SU-DHL-6 (cell line): ENCODE results near the gene TLR1.

Experiments used
- H2AFZ ChIP-seq: fragments of 200-600 bp; sonication (generic); 2 replicates; pipeline ENCODE4 v1.6.1; 2014; ENCODE audit warnings: low read depth, mild to moderate bottlenecking, moderate library complexity, mixed read lengths, antibody characterized with exemption, low read length; ENCODE audit not compliant: severe bottlenecking
- H3F3A ChIP-seq: fragments of 200-600 bp; shearing (Covaris generic); 2 replicates; pipeline ENCODE4 v1.6.0; 2016; ENCODE audit warnings: antibody characterized with exemption, mild to moderate bottlenecking; ENCODE audit not compliant: insufficient read depth
- H3K27ac ChIP-seq: fragments of 200-600 bp; sonication (generic); 2 replicates; pipeline ENCODE4 v1.5.1; 2016; ENCODE audit warnings: low read depth, mild to moderate bottlenecking, low read length, moderate library complexity, mixed read lengths
- H3K27me3 ChIP-seq: fragments of 200-600 bp; sonication (generic), shearing (Covaris generic); 2 replicates; pipeline ENCODE4 v1.6.0; 2014; ENCODE audit warnings: mild to moderate bottlenecking, low read length
- H3K36me3 ChIP-seq: fragments of 200-600 bp; sonication (generic); 2 replicates; pipeline ENCODE4 v1.6.1; 2014; ENCODE audit warnings: mild to moderate bottlenecking, low read length, mixed read lengths
- H3K4me2 ChIP-seq: fragments of 300-600, 200-600 bp; shearing (Covaris generic), sonication (generic); 2 replicates; pipeline ENCODE4 v1.6.0; 2014; ENCODE audit warnings: low read length, low read depth, mild to moderate bottlenecking; ENCODE audit not compliant: poor library complexity, severe bottlenecking
- H3K4me3 ChIP-seq: fragments of 200-600 bp; sonication (generic); 2 replicates; pipeline ENCODE4 v1.5.1; 2014; ENCODE audit warnings: antibody characterized with exemption, low read length, mild to moderate bottlenecking, mixed read lengths; ENCODE audit not compliant: insufficient read depth, poor library complexity, severe bottlenecking
- H3K79me2 ChIP-seq: fragments of 200-600 bp; sonication (generic); 2 replicates; pipeline ENCODE4 v1.6.1; 2014; ENCODE audit warnings: mild to moderate bottlenecking, low read length, moderate library complexity; ENCODE audit not compliant: insufficient read depth
- H3K9ac ChIP-seq: fragments of 200-600 bp; sonication (generic); 2 replicates; pipeline ENCODE4 v1.7.0; 2014; ENCODE audit warnings: mild to moderate bottlenecking, low read length
- H3K9me2 ChIP-seq: fragments of 200-600 bp; sonication (generic); replicated peaks from 2 replicates; pipeline ENCODE4 v1.6.1; 2014; ENCODE audit warnings: low read length; ENCODE audit not compliant: insufficient read depth
- H3K9me3 ChIP-seq: fragments of 200-600 bp; sonication (generic); 2 replicates; pipeline ENCODE4 v1.6.1; 2014; ENCODE audit warnings: low read length, mixed read lengths; ENCODE audit not compliant: insufficient read depth
- H4K20me1 ChIP-seq: fragments of 200-600 bp; sonication (generic); 2 replicates; pipeline ENCODE4 v1.6.1; 2014; ENCODE audit warnings: low read depth, mild to moderate bottlenecking, antibody characterized with exemption, low read length, moderate library complexity, mixed read lengths
- EZH2phosphoT487 ChIP-seq: fragments of 200-600 bp; sonication (generic), shearing (Covaris generic); conservative IDR thresholded peaks from 2 replicates; pipeline ENCODE4 v1.6.1; 2018; ENCODE audit warnings: mild to moderate bottlenecking, antibody characterized with exemption, low read length, moderate library complexity, mixed read lengths
- TF ChIP-seq, protein P1 (sequence below): fragments of 200-600 bp; sonication (generic); IDR thresholded peaks from one replicate; pipeline ENCODE4 v1.5.1; 2017; ENCODE audit warnings: antibody characterized with exemption, mild to moderate bottlenecking, low read length, moderate library complexity; ENCODE audit not compliant: insufficient read depth, poor library complexity, severe bottlenecking

TLR1 gene

GRCh38 chr4:38782452-38783108 is 22.0 kb downstream of the TLR1 start, which contains the start of gene TLR10:
TSS of gene TLR10 (minus strand) at chr4:38782990. CDS start at chr4:38775590, 7,400 bp downstream.
- Histone ChIP-seq H3K4me2 (peak within 1 kb of the TSS; percentile 99), H3K9me3 (peaks cover 5% of the 10 kb centered on the region; the same call in 1 of the 2 replicates), H3K36me3 (peaks cover 27% of the 10 kb centered on the region), H3K9ac (peak within 1 kb of the TSS; percentile 80), H3K9me2 (no peaks in the 10 kb centered on the region), H4K20me1 (no peaks in the 10 kb centered on the region), H2AFZ (peak within 1 kb of the TSS; percentile 27), H3K4me3 (peak within 1 kb of the TSS; percentile 90), H3F3A (peaks cover 42% of the 10 kb centered on the region), H3K27me3 (no peaks in the 10 kb centered on the region), H3K79me2 (peaks cover 50% of the 10 kb centered on the region), H3K27ac (peak within 1 kb of the TSS; percentile 100)
- TF ChIP-seq, protein P1, sequence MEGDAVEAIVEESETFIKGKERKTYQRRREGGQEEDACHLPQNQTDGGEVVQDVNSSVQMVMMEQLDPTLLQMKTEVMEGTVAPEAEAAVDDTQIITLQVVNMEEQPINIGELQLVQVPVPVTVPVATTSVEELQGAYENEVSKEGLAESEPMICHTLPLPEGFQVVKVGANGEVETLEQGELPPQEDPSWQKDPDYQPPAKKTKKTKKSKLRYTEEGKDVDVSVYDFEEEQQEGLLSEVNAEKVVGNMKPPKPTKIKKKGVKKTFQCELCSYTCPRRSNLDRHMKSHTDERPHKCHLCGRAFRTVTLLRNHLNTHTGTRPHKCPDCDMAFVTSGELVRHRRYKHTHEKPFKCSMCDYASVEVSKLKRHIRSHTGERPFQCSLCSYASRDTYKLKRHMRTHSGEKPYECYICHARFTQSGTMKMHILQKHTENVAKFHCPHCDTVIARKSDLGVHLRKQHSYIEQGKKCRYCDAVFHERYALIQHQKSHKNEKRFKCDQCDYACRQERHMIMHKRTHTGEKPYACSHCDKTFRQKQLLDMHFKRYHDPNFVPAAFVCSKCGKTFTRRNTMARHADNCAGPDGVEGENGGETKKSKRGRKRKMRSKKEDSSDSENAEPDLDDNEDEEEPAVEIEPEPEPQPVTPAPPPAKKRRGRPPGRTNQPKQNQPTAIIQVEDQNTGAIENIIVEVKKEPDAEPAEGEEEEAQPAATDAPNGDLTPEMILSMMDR, result peak; percentile 54
- TF ChIP-seq EZH2phosphoT487, result no peak

DNA sequence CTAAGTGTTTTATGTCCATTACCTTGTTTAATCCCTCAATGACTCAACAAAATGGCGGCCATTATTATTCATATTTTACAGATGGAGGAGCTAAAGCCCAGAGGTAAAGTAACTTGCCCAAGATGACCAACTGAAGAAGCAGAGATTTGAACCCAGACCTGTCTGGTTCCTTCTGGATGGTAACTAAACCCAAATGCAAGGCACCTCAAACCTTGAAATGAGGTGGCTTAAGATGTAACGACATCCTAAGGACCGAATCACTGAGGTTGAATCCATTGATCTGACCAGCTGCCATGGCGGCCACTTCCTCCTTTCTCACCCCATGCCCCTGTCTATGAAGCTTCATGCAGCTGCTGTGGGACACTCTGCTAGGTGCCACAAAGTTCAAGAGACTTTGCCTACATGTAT is 22.7 kb downstream of the TLR1 start:
- H2AFZ ChIP-seq, result no peak overlapping the region
- H3F3A ChIP-seq, result peaks cover 41% of the 10 kb centered on the region
- TF ChIP-seq, protein P1, result no peak
- no peak for TF ChIP-seq EZH2phosphoT487
- H3K27ac ChIP-seq, result peak overlapping the region; percentile 100
- H3K27me3 ChIP-seq, result no peaks in the 10 kb centered on the region
- H3K9ac ChIP-seq, result peak overlapping the region; percentile 80
- peaks cover 5% of the 10 kb centered on the region; the same call in 1 of the 2 replicates for H3K9me3 ChIP-seq
- no peaks in the 10 kb centered on the region for H4K20me1 ChIP-seq
- peaks cover 57% of the 10 kb centered on the region for H3K79me2 ChIP-seq
- peak overlapping the region; percentile 90 for H3K4me3 ChIP-seq
- no peaks in the 10 kb centered on the region for H3K9me2 ChIP-seq
- peak overlapping the region; percentile 99 for H3K4me2 ChIP-seq
- peaks cover 32% of the 10 kb centered on the region for H3K36me3 ChIP-seq

DNA sequence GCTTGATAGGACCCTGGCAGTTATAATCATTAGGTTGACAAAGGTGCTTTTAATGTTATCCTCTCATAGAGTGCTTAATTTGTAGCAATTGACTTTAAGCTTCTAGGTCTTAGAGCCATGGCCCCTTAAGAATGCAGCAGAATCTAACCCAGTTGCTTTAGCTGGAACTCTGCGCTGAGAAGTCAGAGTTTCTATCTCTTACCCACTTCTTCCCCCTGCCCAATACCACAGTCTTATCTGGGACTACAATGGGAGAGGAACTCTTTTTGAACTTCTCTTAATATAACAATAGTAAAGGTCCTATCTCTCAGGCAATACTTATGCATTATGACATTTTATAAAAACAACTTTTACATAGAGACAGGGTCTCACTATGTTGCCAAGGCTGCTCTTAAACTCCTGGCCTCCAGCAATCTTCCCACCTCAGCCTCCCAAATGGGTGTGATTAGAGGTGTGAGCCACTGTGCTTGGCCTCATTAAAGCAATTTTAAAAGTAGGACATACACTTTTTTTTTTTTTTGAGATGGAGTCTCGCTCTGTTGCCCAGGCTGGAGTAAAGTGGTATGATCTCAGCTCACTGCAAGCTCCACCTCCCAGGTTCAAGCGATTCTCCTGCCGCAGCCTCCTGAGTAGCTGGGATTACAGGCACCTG is 23.6 kb downstream of the TLR1 start:
- Histone ChIP-seq H3K9ac (peak overlapping the region; percentile 80), H3K9me2 (no peaks in the 10 kb centered on the region), H3K9me3 (peaks cover 5% of the 10 kb centered on the region; the same call in 1 of the 2 replicates), H3K27ac (peak overlapping the region; percentile 100), H3K27me3 (no peaks in the 10 kb centered on the region), H3K36me3 (peaks cover 41% of the 10 kb centered on the region), H3K79me2 (peaks cover 66% of the 10 kb centered on the region), H2AFZ (no peak overlapping the region), H3K4me3 (peak overlapping the region; percentile 90), H4K20me1 (no peaks in the 10 kb centered on the region), H3K4me2 (peak overlapping the region; percentile 99), H3F3A (peaks cover 41% of the 10 kb centered on the region)
- TF ChIP-seq EZH2phosphoT487, result no peak
- TF ChIP-seq, protein P1, result no peak
